Measurements from ENCODE around the gene SLC25A13. TPM values are rescaled to one million over a fixed set of nuclear protein-coding genes. Genes with fewer than 3 reads are reported as not detected.

SLC25A13 gene
- total and polyA plus RNA-seq, 2 of the 13 experiments (the other 11 are each of a cell fraction or from before 2014, with no cell fraction given) = 36.2 to 84.9 TPM

DNA sequence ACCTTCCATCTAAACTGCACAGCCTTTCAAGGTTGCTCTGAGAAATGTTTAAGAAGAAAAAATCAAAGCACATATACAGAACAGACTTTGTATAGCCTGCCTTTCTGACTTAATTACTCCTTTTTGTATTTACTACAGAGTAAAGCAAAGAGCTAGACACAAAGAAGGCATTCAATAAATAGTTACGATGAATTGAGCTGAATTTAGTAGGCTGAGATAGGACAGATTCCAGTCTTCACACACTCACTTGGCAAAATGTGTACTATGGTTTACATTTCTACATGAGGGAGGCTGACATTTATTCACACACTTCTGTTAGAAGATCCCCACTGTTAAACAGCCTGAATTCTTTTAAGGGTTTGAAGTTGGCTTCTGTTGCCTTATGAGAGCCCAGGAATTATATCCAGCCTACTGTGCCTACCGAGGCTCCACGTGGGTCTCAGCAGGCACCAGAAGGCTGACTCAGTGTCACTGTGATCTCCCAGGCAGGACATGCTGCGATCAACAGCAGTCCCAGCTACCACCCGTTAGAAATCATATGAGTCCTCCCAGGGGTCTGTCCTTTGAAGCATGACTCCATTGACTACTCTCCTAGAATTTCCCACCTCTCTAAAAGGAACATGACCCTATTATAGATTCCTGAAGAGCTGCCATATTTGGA is 24.5 kb upstream of the SLC25A13 start:
- DNase-seq (ENCODE audit: low spot score) = no peak
- Histone ChIP-seq H3K9me3 (ENCODE audit: low read length) (no peaks in the 10 kb centered on the region), H3K27me3 (ENCODE audit: control insufficient read depth in 1 of 2, insufficient read depth in 2 of 2, low read length in 2 of 2) (no peaks in the 10 kb centered on the region), H3K79me2 (ENCODE audit: insufficient read depth, low read length) (no peaks in the 10 kb centered on the region), H3K36me3 (replicated peaks in 1 of 2; ENCODE audit: control insufficient read depth in 1 of 2, insufficient read depth in 2 of 2, low read length in 2 of 2) (no peaks in the 10 kb centered on the region), H3K9ac (ENCODE audit: insufficient read depth, low read depth, low read length) (no peak overlapping the region), H3K4me2 (ENCODE audit: low read depth, low read length) (no peak overlapping the region), H3K4me1 (ENCODE audit: insufficient read depth, low read length) (no peaks in the 10 kb centered on the region), H2AFZ (ENCODE audit: low read length) (no peak overlapping the region), H3K4me3 (replicated peaks in 1 of 3; ENCODE audit: insufficient read depth in 1 of 3, low read depth in 2 of 3, low read length in 3 of 3) (no peak overlapping the region), H3K27ac (ENCODE audit: extremely low read length, insufficient read depth, low read length) (no peak overlapping the region), H4K20me1 (ENCODE audit: insufficient read depth, low read length) (no peaks in the 10 kb centered on the region)
- no TSS peak for BruUV-seq (replicated peaks)
- CTCF ChIA-PET (ENCODE audit: low intra/inter-chr PET ratio, low total read pairs) = no interaction called here
- ATAC-seq = no peak
- POLR2A ChIA-PET = no interaction called here
- intact Hi-C loops (cut with micrococcal nuclease; ENCODE audit: unreplicated experiment) (no loop called here), in situ Hi-C loops (cut with HindIII; ENCODE audit: extremely low pct_ligation_motif_present, low pct_unique_long_range_greater_than_20kb) (no loop called here)
- WGBS (ENCODE audit: low lambda C conversion rate) = 0% methylated on average over 1 of the region's 5 CpGs
- no peak for FAIRE-seq
- TF ChIP-seq, protein P1, sequence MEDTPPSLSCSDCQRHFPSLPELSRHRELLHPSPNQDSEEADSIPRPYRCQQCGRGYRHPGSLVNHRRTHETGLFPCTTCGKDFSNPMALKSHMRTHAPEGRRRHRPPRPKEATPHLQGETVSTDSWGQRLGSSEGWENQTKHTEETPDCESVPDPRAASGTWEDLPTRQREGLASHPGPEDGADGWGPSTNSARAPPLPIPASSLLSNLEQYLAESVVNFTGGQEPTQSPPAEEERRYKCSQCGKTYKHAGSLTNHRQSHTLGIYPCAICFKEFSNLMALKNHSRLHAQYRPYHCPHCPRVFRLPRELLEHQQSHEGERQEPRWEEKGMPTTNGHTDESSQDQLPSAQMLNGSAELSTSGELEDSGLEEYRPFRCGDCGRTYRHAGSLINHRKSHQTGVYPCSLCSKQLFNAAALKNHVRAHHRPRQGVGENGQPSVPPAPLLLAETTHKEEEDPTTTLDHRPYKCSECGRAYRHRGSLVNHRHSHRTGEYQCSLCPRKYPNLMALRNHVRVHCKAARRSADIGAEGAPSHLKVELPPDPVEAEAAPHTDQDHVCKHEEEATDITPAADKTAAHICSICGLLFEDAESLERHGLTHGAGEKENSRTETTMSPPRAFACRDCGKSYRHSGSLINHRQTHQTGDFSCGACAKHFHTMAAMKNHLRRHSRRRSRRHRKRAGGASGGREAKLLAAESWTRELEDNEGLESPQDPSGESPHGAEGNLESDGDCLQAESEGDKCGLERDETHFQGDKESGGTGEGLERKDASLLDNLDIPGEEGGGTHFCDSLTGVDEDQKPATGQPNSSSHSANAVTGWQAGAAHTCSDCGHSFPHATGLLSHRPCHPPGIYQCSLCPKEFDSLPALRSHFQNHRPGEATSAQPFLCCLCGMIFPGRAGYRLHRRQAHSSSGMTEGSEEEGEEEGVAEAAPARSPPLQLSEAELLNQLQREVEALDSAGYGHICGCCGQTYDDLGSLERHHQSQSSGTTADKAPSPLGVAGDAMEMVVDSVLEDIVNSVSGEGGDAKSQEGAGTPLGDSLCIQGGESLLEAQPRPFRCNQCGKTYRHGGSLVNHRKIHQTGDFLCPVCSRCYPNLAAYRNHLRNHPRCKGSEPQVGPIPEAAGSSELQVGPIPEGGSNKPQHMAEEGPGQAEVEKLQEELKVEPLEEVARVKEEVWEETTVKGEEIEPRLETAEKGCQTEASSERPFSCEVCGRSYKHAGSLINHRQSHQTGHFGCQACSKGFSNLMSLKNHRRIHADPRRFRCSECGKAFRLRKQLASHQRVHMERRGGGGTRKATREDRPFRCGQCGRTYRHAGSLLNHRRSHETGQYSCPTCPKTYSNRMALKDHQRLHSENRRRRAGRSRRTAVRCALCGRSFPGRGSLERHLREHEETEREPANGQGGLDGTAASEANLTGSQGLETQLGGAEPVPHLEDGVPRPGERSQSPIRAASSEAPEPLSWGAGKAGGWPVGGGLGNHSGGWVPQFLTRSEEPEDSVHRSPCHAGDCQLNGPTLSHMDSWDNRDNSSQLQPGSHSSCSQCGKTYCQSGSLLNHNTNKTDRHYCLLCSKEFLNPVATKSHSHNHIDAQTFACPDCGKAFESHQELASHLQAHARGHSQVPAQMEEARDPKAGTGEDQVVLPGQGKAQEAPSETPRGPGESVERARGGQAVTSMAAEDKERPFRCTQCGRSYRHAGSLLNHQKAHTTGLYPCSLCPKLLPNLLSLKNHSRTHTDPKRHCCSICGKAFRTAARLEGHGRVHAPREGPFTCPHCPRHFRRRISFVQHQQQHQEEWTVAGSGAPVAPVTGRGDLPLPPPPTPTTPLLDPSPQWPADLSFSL (CRISPR knock-in tag; IDR thresholded peaks at IDR 0.05) = no peak
- TF ChIP-seq, protein P2, sequence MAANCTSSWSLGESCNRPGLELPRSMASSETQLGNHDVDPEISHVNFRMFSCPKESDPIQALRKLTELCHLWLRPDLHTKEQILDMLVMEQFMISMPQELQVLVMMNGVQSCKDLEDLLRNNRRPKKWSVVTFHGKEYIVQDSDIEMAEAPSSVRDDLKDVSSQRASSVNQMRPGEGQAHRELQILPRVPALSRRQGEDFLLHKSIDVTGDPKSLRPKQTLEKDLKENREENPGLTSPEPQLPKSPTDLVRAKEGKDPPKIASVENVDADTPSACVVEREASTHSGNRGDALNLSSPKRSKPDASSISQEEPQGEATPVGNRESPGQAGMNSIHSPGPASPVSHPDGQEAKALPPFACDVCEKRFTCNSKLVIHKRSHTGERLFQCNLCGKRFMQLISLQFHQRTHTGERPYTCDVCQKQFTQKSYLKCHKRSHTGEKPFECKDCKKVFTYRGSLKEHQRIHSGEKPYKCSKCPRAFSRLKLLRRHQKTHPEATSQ (CRISPR knock-in tag; IDR thresholded peaks at IDR 0.05; ENCODE audit: borderline replicate concordance) = no peak
- TF ChIP-seq SIN3B (IDR thresholded peaks at IDR 0.05; ENCODE audit: low read length) = no peak
- no peak for TF ChIP-seq U2AF2 (IDR thresholded peaks at IDR 0.05; ENCODE audit: low read depth, low read length)
- no peak for TF ChIP-seq NRL (CRISPR knock-in tag; IDR thresholded peaks at IDR 0.05; ENCODE audit: borderline replicate concordance)
- no peak for TF ChIP-seq NAIF1 (CRISPR knock-in tag; IDR thresholded peaks at IDR 0.05; ENCODE audit: borderline replicate concordance)
- no peak for TF ChIP-seq ZNF552 (CRISPR knock-in tag; IDR thresholded peaks at IDR 0.05; ENCODE audit: borderline replicate concordance)
- TF ChIP-seq, protein P3, sequence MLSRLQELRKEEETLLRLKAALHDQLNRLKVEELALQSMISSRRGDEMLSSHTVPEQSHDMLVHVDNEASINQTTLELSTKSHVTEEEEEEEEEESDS (CRISPR knock-in tag; IDR thresholded peaks at IDR 0.05; ENCODE audit: borderline replicate concordance) = no peak
